GM18499 (cell line): Measurements from ENCODE around the gene RABGEF1.
A peak's percentile ranks its signal among the peaks of the same experiment; 100 is the strongest.
"Not testable (repeated sequence)": the region's sequence is repeated elsewhere in the genome, so short reads cannot be mapped to it uniquely, and the experiment has no call there.

Experiments
- ATAC-seq: cut with Tn5 transposase; IDR thresholded peaks from one replicate; pipeline ENCODE4 v1.9.1; 2021; ENCODE audit warnings: moderate number of reproducible peaks; ENCODE audit not compliant: insufficient read depth, unreplicated experiment

RABGEF1 gene

GRCh38 chr7:66740302-66740979, at the start of gene RABGEF1:
Gene RABGEF1 (plus strand): TSS chr7:66740733. CDS start chr7:66771900, 31,167 bp downstream.
- ATAC-seq, result peak; percentile 55

DNA sequence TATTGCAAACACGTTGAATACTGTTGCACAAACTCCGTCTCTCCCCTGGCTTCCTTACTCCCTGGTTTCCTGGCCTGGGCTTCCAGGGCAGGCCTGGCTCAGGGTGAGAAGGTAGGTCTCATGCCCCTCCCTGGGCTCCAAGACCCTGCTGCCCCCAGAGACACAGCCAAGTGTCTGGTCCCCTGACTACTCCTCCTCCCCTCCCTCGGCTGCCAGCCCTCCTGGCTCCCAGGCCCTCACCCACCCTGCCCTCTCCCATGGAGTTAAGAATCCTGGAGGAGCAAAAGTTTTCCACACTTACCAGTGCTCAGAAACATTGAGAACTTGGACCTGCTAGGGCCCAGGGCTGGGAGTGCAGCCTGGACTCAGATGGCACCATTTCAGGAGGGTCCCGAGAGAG, 47.2 kb upstream of the RABGEF1 start:
- ATAC-seq, result no peak

GRCh38 chr7:66694286-66694685, 46.2 kb upstream of the RABGEF1 start:
- ATAC-seq, result no peak

GRCh38 chr7:66695417-66695816, 45.1 kb upstream of the RABGEF1 start:
- not testable (repeated sequence) for ATAC-seq

DNA sequence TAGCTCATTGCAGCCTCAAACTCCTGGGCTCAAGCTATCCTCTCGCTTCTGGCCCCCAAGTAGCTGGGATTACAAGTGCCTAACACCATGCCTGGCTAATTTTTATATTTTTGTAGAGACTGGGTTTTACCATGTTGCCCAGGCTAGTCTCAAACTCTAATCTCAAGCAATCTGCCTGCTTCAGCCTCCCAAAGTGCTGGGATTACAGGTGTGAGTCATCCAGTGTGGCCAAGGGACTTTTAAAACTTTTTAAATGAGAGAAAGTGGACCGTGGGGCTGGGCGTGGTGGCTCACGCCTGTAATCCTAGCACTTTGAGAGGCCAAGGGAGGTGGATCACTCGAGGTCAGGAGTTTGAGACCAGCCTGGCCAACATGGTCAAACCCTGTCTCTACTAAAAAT, 44.4 kb upstream of the RABGEF1 start:
- not testable (repeated sequence) for ATAC-seq

- no peak for ATAC-seq
Measured at GRCh38 chr7:66696774-66697191, 43.8 kb upstream of the RABGEF1 start.

DNA sequence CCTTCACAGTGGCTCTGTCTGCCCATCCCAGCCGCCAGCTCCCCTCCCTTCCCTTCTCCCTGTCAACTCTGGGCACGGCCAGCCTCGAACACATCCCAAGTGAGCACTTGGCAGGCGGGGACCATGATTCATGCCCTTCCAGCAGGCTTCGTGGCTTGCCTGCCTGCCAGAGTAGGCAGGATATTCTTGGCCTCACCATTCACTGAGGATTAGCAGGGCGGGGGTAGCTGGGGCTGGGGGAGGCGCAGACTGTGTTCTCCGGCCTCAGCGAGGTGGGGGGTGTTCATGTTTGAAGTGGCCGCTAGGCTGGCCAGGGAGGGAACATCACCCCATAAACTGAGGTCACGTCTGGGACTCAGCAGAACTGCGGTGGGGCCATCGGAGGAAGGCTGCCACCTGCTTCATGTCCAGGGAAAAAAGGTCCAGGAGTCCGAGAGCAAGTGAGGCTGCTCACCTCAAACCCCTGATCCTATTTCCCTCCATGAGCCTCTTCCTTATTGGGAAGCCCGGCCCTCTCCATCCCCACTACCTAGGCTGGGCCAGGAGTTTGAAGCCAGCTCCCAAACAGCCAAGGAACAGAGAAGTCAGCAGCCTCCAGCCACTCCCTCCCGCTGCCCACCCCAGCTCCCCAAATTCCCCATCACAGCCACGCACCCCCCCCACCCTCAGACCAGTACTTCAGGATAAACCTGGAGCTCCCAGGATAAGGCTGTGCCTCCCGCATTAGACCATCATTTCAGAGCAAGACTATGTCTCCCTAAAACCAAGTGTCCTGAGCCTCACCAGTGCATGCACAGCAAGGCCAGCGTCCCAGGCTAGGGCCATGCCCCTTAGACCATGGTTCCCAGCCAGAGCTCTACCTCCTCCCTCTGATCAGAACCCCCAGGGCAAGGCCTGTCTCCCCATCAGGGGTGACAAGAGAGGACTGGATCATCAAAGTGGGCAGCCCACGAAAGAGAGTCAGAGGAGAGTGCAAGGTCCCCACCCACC, 42.8 kb upstream of the RABGEF1 start:
- ATAC-seq, result no peak

DNA sequence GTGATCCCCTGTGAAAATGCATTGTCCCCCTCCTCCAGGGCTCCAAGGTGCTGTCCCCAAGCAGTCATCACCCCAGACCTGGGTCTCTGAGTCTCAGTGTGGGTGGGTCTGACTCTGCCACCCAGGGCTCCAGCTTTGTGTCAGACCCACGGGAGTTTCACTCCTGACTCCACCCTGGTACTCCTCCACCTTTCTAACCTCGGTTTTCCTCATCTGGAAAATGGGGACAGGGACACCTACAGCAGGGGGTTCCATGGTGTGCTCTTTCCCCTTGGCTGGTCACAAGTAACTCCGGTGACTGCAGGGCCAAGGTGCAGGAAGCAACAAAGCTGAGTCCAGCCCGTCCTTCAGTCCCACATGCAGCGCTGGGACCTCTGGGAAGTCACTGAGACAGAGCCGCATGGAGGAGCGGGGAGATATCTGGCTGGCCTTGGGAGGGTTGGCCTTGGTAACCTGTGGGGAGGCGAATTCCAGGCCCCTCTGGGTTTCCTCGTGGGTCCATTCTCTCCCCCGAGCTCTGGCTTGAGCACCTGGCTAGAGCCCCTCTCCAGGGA, 41.8 kb upstream of the RABGEF1 start:
- ATAC-seq, result no peak

GRCh38 chr7:66699998-66700397, 40.5 kb upstream of the RABGEF1 start:
- no peak for ATAC-seq

DNA sequence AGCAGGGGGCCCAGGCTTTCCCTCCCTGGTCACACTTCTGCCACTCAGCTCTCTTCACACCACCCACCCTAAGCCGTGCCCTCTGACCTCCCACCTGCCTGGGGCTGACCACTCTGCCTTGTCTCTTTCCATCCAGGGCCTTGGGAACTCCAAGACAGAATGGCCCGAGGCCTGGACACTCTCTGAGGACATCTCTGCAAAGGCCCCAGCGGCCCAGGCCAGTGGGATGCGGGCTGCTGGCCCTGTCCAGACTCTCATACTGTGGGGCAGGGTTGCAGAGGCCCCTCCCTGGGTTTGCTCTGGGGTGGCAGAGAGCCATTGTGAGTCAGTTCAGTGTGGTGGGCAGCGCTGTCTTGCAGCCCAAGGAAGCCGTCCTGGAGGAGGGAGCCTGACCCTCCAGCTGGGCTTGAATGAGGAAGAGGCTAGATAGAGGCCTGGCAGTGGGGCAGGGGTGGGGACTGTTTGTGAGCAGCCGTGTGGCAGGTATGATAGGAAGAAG, 39.9 kb upstream of the RABGEF1 start:
- ATAC-seq, result no peak

- no peak for ATAC-seq
Measured at GRCh38 chr7:66707825-66708224, 32.7 kb upstream of the RABGEF1 start.

- ATAC-seq, result not testable (repeated sequence)
Measured at GRCh38 chr7:66710752-66711151, 29.8 kb upstream of the RABGEF1 start.

GRCh38 chr7:66713687-66714086, 26.8 kb upstream of the RABGEF1 start:
- ATAC-seq, result no peak

GRCh38 chr7:66716634-66717033, 23.9 kb upstream of the RABGEF1 start:
- not testable (repeated sequence) for ATAC-seq

- ATAC-seq, result no peak
Measured at GRCh38 chr7:66720561-66720960, 20.0 kb upstream of the RABGEF1 start.

GRCh38 chr7:66725843-66726242, 14.7 kb upstream of the RABGEF1 start:
- ATAC-seq, result no peak

GRCh38 chr7:66727058-66727457, 13.5 kb upstream of the RABGEF1 start:
- ATAC-seq, result no peak

DNA sequence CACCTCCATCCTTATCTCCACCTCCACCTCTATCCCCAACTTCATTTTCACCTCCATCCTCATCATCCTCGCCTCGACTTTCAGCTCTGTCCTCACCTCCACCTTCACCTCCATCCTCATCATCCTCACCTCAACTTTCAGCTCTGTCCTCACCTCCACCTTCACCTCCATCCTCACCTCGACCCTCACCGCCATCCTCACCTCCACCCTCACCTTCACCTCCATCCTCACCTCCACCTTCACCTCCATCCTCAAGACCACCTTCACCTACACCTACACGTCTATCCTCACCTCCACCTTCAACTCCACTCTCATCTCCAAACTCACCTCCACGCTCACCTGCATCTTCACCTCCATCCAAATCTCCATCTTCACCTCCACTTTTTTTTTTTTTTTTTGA, 12.0 kb upstream of the RABGEF1 start:
- no peak for ATAC-seq

- ATAC-seq, result no peak
Measured at GRCh38 chr7:66729274-66729673, 11.3 kb upstream of the RABGEF1 start.

- no peak for ATAC-seq
Measured at GRCh38 chr7:66731986-66732385, 8.5 kb upstream of the RABGEF1 start.

- no peak for ATAC-seq
Measured at GRCh38 chr7:66732439-66732838, 8.1 kb upstream of the RABGEF1 start.
